GM19099 (cell line): ENCODE data around the gene ATP13A2.

Experiments
- POLR2A ChIP-seq: IDR thresholded peaks from 3 replicates; pipeline ENCODE4 v1.6.1; 2011; ENCODE audit warnings: low read depth; ENCODE audit not compliant: insufficient read length; ENCODE audit errors: extremely low read depth

The ATP13A2 gene

DNA sequence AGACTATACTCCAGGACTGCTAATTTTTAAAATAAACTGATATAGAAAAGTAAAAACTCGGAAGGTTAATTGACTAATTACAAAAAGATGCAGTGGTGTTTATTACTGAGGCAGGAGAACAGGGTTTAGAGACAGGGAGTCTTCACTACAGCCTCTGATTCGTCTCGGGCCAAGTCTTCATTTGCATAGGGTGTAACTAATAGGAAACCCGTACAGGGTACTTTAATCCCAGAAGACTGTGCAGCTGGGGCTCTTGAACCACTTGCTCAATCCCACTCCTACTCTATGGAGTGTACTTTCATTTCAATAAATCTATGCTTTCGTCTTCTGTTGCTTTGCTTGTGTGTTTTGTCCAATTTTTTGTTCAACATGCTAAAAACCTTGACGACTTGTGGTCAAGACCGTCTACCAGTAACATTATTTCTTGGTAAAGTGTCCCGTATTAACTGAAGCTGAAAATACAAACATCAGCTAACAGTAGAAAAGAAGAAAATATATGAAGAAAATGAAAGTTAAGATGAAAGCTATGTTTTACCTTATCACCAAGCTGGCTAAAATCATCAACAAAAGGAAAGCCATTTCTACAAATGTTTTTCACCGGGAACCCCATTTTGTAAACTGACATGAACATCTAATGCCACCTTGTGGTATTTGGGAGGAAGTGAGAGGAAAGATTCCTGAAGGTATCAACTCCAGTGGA, 34.1 kb upstream of the ATP13A2 start:
- TF ChIP-seq POLR2A = no peak

DNA sequence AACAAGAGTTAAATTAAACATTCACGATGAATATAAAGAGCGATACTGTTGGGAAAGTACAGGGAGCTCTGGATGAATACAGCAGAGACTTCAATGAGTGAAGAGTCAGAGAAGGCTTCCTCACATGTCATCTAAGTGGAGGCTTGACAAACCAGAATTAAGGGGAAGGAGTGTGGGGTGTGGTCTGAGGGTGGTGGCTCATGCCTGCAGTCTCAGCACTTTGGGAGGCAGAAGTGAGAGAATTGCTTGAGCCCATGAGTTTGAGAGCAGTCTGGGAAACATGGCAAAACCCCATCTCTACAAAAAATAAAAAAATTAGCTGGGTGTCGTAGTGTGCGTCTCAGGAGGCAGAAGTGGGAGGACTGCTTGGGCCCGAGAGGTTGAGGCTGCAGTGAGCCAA, 33.4 kb upstream of the ATP13A2 start:
- TF ChIP-seq POLR2A = no peak

DNA sequence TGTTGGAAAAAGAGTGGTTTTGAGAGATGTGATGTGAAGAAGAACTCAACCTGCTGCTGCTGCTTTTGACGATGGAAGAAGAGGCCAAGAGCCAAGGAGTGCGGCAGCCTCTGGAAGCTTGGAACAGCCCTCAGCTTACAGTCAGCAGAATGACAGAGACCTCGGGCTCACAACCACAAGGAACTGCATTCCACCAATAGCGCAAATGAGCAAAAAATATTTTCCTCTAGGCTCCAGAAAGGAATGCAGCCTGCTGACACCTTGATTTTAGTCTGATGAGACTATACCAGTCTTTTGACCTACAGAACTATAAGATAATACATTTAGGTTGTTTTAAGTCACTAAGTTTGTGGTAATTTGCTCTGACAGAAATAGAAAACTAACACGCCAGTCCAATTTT, 31.9 kb upstream of the ATP13A2 start:
- TF ChIP-seq POLR2A = no peak

DNA sequence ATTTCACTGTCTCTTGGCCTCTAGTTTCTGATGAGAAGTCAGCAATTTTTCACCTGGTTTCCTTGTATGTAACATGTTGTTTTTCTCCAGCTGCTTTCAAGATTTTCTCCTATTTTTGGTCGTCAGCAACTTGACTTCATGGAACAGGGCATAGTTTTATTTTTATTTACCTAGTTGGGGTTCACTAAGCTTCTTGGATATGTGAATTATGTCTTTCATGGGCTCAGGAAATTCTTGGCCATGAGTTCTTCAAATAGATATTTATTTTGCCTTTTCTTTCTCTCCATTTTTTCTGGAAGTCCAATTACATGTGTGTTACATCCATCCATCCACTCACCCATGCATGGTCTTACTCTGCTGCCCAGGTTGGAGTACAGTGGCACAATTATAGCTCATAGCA, 28.4 kb upstream of the ATP13A2 start:
- TF ChIP-seq POLR2A = no peak

DNA sequence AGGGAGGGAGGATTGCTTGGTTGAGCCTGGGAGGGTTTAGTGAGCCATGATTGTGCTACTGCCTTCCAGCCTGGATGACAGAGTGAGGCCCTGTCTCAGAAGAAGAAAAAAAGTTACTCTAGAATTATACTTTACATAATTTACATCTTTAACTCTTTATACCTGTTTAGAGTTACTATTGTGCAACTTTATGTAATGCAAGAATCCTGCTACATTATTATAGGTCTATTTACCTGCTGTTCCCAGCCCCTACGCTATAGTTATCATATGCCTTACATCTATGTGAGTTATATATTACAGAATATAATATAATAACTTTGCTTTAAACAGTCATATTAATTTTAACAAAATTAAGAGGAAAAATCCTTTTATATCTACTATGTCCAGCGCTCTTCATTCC, 27.8 kb upstream of the ATP13A2 start:
- no peak for TF ChIP-seq POLR2A

DNA sequence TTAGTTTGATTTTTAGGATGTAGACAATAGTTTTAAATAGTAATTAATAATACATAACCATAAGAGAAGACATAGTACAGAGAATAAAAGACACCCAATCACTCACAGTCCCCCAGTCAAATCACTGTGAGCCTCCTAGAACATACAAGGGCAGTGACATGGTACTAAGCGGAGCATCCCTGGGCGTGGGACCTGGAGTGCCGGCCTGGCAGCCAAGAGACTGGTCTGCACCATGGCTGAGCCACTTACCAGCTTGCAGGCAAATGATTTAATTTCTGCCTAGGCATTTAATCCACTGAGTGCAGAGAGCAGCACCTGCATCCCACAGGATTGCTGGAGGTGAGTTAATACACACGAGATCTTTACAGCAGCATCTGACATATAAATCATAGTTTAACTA, 21.8 kb upstream of the ATP13A2 start:
- no peak for TF ChIP-seq POLR2A

DNA sequence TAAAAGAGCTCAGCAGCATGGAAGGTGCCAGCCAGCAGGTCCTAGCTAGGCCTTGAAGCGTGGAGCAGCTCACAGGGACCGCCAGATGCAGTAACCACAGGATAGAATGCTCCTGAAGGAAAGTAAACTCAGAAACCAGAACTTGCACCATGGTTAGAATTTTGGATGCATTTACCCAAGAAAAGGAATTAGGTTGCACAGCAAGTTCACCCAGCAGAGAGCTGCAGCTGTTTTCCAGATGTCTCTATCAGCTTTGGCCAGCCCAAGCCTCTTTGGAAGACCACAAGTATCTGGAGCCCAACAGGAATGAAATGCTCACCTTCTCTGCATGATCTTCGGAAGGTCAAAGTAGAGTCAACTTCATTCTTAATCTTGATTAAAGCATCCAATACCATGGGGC, 21.0 kb upstream of the ATP13A2 start:
- no peak for TF ChIP-seq POLR2A

DNA sequence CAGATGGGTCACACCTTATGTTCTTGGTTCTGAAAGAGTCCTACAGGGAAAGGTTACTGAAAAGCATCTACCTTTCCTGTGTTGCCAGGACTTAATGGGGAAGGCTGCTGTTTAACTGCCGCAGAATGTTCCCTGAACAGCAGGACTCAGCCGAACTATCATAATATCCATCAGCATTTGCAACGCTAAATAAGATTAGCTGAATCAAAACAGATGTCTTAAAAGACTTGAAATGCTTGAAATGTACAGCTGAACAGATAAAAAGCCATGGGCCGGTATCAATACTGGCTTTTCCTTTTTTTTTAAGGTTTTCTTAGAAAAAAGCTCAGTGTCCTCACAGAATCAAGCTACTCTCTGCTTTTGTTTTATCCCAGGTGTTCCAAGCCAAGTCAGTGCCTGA, 19.7 kb upstream of the ATP13A2 start:
- no peak for TF ChIP-seq POLR2A

DNA sequence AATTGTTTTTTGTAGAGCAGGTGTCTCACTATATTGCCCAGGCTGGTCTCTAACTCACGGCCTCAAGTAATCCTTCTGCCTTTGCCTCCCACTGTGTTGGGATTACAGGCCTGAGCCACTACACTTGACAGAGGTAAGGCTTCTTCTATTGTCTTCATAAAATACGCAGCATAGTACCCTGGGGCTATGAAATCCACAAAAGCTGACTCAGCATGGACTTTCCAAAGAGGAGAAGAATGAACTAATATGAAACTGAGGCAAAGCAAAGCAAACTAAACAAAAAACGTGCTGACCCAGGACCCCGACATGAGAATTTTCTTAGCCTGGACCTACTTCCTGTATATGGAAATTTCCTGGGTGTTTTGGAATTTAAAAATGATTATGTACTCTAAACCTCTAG, 18.5 kb upstream of the ATP13A2 start:
- TF ChIP-seq POLR2A = no peak

DNA sequence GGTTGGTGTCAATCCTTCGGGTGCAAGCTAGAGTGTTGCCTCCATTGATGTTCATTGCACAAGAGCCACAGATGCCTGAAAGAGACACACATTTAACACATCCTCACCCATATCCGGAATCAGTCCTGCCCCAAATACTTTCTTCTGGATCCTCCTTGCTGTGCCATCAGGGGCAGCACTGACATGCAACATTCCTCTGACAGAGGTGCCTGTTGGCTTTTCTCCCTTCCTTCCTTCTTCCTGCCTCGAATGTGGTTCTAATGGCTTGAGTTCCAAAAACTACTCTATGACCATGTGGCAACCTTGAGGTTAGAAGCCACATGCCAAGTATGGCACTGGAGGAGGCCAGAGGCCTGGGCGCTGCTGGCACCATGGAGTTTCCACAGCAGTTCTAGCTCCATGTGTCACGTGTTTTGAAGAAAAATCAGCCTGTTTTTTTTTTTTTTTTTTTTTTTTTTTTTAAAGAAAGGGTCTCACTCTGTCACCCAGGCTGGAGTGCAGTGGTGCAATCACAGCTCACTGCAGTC, 17.0 kb upstream of the ATP13A2 start:
- TF ChIP-seq POLR2A = no peak

DNA sequence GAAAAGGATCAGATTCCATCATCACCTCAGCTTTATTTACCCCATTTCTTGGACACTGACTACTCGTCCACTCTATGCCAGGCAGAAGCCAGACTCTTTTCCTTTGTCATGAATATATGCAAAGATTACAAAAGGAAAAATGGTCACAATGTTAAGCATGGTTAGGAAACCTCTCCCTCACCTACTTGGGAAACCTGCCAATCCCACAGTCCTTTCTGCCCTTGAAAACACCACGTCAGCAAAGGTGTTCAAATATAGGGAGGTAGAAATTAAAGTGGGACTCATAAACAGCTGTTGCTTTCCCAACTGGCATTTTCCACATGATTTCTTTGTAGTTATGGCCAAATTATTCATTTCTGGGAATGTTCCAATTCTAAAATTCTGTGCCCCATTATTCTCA, 16.2 kb upstream of the ATP13A2 start:
- TF ChIP-seq POLR2A = no peak

DNA sequence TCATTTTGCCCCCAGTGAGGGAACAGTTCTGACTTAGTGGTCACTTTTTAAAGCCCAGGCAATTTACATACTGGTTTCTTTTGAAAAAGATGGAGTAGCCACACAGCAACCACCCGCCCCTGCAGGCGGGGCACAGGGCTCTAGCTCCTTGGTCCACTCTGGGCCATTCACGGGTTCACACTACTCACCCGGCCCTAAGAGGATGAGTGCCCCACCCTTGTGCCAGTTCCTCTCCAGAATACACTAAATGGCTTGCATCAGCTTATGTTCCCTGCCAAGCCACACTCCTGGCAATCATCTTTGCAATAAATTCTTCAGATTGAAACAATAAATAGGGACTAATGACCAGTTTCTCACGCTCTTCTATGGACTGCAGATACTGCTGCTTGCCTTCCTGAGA, 15.7 kb upstream of the ATP13A2 start:
- TF ChIP-seq POLR2A = no peak

DNA sequence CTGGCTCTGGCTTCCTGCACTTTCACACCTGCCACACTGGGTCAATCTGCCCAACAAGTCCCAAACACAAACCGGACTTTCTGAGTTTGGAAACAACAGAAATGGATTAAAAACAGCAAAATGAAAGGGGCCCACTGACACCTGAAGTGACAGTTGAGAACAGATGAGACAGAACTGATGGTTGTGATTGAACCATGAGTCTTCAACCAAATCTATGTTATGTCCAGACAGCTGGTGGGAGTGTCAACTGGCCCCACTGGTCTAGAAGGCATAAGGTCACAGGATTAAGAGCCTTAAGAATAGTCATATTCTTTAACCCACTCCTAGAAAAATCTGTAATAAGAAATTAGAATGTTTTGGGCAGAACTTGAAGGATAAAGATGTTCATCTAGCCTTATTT, 13.0 kb upstream of the ATP13A2 start:
- TF ChIP-seq POLR2A = no peak

DNA sequence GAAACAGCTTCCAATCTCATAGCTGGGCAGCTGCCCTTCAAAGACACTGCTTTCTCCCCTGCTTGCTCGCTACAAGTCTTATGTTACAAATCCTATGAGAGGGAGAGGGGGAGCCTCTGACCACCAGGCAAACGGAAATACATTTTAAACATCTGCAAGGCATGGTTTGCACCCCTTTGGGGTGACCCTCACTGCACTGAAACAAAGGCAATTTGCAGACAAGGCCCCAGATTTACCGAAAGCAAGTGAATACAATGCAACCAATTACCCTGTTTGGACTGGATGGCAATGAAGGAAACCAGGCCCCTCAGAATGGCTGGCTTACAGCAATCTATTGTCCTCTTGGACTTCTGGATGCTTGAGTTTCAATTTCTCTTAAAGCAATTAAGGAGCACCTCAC, 11.8 kb upstream of the ATP13A2 start:
- no peak for TF ChIP-seq POLR2A

DNA sequence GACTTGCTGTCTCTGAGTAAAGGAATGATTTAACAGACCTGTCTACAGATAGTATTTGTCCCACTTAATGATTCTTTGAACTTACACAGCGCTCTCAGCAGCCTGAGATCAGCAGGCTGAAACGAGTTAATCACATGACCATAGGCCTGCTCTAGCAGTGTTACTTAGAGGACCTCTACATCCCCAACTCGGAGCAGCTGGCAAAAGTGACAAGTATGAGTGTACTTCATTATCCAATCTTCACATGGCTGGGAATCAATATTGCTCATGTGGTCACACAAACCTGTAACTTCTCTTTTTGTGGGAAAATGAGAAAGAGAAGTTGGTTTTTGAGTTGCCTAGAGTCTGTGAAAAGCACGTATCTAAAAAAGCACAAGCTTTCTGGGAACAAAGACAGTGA, 11.4 kb upstream of the ATP13A2 start:
- TF ChIP-seq POLR2A = no peak

DNA sequence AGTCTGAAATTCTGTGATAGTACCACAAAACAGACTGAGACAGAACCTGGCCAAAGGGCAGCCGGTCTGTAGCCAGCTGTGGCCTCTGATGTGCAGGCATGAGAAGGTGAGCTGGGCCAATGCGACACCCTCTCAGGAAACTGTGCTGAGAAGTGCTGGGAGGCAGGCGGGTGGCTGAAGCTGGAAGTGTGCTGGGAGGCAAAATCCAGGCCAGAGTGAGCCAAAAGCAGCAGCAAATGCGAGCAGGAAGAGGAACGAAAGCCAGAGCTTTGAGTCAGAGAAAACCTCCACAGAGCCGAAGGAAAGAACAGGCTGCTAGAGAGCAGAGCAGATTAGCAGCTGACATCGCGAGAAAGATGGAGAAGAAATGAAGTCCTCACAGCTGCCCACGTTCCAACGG, 10.2 kb upstream of the ATP13A2 start:
- TF ChIP-seq POLR2A = no peak

DNA sequence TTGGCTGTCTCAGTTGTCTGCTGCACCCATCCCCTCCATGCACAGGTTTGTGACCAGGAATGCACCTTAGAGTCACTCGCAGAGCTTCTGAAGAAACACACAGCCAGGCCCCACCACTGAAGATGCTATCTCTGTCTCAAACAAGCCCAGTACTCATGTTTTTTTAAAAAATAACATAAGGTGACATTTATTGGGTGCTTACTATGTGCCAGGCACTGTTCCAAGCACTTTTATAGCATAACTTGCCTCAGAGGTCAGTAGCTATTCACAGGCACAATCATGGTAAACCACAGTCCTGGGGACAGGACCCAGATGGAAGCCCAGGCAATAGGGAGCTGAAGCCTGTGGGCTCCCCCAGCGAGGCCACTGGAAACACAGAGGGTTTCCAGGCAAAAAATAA, 8.8 kb upstream of the ATP13A2 start:
- no peak for TF ChIP-seq POLR2A
